ENCODE results near the gene GJD3.
A peak's percentile ranks its signal among the peaks of the same experiment; 100 is the strongest.
"Not testable (repeated sequence)": the region's sequence is repeated elsewhere in the genome, so short reads cannot be mapped to it uniquely, and the experiment has no call there.

The GJD3 gene, protein sequence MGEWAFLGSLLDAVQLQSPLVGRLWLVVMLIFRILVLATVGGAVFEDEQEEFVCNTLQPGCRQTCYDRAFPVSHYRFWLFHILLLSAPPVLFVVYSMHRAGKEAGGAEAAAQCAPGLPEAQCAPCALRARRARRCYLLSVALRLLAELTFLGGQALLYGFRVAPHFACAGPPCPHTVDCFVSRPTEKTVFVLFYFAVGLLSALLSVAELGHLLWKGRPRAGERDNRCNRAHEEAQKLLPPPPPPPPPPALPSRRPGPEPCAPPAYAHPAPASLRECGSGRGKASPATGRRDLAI

DNA sequence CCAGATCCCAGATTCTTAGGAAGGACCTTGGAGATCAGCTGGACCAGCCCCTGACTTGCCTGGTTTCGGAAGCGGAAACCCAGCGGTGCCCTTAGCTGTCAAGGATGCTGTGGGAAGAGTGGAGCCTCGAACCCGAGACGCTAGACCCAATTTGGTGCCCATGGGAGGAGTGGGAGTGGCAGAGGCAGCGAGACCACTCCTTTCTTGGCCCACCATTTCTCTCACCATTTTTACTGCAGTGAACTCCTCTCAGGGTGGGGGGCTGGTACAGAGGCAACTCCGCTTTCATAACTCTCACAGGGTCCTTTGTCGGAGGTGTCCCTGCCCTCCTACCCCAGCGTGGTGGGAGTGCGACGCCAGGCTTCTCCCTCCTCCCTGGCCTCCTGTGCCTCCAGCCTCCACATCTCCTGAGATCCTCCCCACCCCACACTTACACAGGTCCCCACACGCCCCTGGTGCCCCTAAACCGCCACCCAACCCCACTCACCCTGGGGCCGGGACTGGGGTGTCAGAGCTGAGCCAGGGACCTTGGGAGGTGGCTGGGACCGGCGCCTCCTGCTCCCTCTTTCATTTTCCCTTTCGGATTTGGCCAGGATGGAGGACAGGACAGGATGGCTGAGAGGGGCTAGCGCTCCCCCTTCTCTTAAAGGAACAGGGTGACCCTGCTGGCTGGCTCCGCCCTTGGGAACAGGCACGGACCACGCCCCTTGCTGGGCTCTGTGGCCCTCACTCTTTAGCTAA, at the start of gene GJD3:
Gene GJD3, minus strand, starts transcription at position 617 of the 741 bp plus-strand sequence. CDS start 922 bp downstream, outside the sequence.
- DNase-seq: no peak

DNA sequence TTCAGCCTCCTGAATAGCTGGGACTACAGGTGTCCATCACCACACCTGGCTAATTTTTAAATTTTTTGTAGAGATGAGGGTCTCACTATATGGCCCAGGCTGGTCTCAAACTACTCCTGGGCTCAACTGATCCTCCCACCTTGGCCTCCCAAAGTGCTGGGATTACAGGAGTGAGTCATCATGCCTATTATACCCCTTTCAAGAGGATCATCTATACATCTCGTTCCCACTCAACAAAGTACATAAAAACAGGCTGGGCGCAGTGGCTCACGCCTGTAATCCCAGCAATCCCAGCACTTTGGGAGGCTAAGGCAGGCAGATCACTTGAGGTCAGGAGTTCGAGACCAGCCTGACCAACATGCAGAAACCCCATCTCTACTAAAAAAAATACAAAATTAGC, 49.8 kb upstream of the GJD3 start:
- DNase-seq: not testable (repeated sequence)

DNA sequence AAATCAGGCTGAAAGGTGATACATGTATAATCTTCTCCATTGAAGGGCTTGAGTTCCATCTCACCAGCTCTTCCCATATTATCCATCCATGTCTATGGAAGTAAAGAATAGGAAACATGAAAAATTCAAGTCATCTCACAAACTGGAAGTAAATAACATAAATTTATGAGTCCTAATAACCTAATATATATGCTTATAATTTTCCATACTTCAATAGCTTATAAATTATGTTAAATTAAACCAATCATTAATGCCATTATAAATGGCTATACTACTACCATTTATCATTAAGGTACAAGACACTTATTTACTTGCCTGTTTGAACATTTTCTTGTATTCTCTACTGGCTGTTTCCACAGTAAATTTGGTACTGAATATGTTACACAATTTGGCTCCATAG, 48.3 kb upstream of the GJD3 start:
- DNase-seq: no peak

DNA sequence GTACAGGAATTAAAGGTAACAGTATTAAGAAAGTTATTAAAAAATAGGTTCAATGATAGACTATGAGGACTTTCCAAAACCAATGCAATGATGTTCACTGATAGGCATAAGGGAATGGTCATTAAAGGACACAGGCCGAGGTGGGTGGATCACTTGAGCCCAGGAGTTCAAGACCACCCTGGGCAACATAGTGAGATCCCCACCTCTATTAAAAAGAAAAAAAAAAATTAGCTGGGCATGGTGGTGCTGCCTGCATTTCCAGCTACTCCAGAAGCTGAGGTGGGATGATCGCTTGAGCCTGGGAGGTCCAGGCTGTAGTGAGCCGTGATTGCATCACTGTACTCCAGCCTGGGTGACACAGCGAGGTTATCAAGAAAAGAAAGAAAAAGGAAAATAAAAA, 47.3 kb upstream of the GJD3 start:
- DNase-seq: no peak

DNA sequence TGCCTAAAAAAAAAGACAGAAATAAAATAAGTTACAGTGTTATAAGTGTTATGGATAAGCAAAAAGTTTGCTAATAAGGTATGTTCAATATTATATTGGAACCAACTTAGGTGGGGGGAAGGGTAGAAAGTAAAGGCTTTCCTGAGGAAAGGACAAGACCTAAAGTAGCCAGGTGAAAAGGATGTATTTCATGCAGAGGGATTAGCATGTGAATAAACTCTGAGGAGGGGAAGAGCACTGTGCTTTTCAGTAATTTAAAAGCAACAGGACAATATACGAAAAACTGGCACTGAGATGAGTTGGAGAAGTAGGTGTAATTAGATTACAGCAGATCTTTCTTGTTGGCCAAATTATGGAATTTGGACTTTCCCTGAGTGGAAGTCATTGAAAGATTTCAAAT, 45.5 kb upstream of the GJD3 start:
- no peak for DNase-seq

DNA sequence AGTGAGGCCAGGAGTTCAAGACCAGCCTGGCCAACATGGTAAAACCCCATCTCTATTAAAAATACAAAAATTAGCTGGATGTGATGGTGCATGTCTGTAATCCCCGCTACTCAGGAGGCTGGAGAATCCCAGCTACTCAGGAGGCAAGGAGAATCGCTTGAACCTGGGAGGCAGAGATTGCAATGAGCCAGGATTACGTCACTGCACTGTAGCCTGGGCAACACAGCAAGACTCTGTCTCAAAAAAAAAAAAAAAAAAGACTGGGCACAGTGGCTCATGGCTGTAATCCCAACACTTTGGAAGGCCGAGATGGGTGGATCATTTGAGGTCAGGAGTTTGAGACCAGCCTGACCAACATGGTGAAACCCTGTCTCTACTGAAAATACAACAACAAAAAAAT, 45.0 kb upstream of the GJD3 start:
- not testable (repeated sequence) for DNase-seq

DNA sequence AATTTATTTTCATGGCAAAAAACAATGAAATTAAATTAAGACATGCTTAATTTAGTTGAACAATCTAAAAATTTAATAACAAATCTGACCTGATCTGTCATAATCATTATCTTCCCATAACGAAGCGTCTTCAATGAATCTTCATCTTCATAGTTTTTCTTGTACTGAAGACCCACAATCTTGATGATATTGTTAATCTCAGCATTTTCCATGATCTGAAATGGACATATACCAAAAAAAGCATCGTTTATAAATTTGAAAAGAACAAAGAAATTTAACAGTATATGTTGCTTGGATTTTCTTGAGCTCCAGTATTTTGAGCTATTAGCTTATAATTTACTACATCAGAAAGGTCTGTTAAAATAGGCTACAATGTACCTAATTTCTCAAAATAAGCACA, 42.9 kb upstream of the GJD3 start:
- DNase-seq: no peak

DNA sequence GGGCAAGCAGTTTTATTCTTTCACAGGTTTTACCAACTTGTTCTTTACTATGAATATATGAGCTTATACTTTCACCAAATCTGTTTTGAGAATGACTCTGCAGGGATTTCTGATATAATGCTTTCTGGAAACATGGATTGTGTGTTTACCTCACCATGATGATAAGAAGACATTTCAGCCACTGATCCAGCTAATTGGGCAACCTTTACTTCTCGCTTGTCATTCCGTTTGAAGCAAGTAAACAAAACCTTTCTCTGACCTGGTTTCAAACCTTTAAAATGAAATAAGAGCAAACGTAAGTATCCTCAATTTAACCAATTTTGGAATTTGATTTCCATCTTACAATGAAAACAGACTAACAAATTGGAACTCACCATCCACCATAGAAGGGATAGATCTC, 39.5 kb upstream of the GJD3 start:
- no peak for DNase-seq

DNA sequence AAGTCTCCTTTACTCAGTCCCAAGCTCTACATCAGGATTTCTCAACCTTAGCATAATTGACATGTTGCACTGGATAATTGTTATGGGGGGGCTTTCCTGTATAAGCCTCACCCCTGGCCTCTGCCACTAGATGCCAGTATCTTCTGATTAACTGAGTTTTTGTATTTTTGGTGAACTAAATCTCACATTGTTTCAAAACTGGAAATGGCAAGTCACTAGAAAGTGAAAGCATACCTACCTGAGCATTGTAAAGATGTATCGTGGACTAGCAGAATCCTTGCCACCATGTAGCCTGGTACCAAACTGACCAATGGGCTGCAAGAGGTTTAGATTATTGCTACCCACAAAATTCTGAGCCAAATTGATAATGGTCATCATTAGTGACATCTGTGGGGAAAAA, 38.1 kb upstream of the GJD3 start:
- no peak for DNase-seq

DNA sequence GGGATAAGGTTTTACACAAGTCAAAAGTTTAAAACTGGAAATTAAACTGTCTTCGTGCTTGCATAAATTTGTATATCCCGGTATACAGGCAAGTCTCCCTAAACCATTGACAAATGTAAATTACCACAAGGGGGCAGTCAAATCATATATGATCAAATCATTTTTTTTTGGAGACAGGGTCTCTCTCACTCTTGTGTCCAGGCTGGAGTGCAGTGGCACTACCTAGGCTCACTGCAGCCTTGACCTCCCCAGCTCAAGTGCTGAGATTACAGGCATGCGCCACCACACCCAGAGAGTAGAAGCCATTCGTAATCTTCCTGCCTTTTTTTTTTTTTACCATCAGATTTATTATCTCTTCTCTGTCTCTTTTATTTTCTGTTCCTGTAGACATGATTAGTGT, 34.6 kb upstream of the GJD3 start:
- peak; percentile 70 for DNase-seq

DNA sequence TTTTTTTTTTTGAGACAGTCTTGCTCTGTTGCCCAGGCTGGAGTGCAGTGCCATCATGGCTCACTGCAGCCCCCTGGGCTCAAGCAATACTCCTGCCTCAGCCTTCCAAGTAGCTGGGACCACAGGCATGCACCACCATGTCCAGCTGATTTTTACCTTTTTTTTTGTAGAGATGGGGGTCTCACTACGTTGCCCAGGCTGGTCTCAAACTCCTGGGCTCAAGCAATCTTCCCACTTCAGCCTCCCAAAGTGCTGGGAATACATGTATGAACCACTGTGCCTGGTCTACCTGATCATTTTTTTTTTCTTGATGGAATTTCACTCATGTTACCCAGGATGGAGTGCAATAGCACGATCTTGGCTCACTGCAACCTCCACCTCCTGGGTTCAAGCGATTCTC, 22.0 kb upstream of the GJD3 start:
- DNase-seq: not testable (repeated sequence)

DNA sequence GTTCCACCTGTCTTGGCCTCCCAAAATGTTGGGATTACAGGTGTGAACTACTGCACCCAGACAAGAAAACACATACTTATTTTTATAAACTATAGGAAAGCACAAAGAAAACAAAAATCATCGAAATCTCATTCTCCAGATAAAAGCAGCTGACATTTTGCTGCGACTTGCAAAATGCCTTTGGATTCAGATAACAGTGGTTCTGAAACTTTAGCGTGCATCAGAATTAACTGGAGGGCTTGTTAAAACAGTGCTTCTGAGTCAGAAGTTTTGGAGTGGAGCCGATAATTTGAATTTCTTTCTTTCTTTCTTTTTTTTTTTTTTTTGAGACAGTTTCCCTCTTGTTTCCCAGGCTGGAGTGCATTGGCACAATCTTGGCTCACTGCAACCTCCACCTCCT, 17.7 kb upstream of the GJD3 start:
- no peak for DNase-seq

DNA sequence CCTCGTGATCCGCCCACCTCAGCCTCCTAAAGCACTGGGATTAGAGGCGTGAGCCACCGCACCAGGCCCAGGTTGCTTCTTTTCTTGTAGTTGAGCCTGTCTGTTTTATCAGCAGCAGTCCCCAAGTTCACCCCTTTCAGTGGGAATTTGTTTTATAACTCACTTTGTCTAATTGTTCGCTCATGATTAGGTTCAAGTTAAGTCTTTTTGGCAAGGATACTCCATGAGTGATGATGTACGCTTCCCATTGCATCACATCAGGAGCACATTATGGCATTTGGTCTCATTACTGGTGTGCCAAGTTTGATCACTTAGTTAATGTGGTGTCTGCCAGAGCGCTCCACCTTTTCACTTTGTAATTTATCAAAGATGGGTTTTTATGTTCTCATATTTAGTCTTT, 14.4 kb upstream of the GJD3 start:
- no peak for DNase-seq

DNA sequence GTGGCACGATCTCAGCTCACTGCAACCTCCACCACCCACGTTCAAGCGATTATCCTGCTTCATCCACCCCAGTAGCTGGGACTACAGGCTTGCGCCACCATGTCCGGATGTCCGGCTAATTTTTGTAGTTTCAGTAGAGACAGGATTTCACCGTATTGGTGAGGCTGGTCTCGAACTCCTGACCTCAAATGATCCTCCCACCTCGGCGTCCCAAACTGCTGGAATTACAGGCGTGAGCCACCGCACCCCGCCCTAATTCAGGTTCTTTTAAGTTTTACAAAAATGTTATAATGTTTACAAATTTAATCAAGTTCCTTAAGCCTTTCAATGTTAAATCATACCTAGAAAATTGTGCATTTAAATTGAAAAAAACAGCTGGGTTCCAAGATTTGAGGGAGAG, 13.3 kb upstream of the GJD3 start:
- DNase-seq: no peak

DNA sequence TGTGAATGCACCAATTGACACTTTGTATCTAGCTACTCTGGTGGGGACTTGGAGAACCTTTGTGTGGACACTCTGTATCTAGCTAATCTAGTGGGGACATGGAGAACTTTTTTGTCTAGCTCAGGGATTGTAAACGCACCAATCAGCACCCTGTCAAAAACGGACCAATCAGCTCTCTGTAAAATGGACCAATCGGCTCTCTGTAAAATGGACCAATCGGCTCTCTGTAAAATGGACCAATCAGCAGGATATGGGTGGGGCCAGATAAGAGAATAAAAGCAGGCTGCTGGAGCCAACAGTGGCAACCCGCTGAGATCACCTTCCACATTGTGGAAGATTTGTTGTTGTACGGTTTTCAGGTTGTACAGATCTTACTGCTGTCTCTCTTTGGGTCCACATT, 12.0 kb upstream of the GJD3 start:
- not testable (repeated sequence) for DNase-seq

DNA sequence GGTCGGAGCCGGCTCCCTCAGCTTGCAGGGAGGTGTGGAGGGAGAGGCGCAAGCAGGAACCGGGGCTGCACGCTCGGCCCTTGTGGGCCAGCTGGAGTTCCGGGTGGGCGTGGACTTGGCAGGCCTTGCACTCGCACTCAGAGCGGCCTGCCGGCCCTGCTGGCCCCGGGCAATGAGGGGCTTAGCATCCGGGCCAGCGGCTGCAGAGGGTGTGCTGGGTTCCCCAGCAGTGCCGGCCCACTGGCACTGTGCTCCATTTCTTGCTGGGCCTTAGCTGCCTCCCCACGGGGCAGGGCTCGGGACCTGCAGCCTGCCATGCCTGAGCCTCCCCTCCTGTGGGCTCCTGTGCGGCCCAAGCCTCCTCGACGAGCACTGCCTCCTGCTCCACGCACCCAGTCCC, 11.2 kb upstream of the GJD3 start:
- not testable (repeated sequence) for DNase-seq

DNA sequence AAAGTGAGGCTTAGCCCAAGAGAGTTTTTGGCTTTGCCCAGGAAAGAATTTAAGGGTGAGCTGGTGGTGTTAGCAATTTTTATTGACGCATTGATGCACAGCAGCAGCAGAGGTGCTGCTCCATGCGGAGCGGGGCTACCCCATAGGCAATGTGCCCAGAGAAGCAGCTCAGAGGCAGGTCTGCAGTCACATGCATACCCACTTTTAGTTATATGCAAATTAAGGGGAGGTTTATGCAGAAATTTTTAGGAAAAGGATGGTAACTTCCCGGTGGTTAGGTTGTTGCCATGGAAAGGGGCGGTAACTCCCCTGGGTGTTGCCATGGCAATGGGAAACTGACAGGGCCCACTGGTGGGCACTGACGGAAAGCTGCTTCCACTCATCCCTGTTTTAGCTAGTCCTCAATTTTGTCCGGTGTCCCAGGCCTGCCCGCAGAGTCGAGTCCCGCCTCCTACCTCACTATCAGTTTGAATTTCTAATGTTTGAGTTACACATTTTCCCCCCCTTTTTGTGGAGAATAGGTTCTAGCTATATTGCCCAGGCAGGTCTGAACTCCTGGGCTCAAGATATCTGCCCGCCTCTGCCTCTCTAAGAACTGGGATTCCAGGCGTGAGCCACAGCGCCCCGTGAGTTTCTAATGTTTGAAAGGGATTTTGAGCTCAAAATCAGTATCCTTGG, 10.4 kb upstream of the GJD3 start:
- no peak for DNase-seq

DNA sequence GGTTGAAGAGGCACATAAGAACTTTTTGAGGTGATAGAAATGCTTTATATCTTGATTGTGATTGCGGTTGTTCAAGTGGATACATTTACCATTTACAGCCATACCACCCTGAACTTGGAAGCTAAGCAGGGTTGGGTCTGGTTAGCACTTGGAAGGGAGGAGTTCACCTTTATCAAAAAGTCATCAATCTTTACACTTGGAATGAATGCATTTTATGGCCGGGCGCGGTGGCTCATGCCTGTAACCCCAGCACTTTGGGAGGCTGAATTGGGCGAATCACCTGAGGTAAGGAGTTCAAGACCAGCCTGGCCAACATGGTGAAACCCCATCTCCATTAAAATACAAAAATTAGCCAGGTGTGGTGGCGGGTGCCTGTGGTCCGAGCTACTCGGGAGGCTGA, 9.5 kb upstream of the GJD3 start:
- DNase-seq: no peak

DNA sequence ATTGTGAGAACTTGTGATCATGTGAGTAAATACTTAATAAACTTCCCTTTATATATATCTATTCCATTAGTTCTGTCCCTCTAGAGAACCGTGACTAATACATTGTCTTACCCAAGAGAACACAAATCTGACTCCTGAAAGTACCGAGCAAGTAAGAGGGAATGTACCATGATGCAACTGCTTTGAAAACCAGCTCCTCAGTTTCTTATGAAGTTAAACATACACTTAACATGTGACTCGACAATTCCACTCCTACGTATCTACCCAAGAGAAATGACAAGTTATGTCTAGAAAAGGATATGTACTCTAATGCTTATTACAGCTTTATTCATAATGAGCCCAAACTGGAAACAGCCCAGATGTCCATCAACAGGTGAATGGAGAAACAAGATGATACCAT, 8.8 kb upstream of the GJD3 start:
- DNase-seq: peak; percentile 94

DNA sequence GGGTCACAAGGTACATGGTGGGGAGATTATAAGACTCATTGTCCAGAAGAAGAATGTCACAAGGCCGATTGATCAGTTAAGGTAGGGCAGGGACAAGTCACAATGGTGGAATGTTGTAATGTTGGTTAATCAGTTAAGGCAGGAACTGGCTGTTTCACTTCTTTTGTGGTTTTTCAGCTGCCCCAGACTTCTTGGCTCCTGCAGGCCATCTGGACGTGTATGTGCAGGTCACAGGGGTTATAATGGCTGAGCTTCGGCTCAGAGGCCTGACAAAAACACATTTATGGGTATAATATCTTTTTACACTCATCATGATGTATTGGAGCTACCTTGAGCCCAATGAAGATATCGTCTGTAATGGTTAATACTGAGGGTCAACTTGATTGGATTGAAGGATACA, 8.1 kb upstream of the GJD3 start:
- DNase-seq: peak; percentile 12

DNA sequence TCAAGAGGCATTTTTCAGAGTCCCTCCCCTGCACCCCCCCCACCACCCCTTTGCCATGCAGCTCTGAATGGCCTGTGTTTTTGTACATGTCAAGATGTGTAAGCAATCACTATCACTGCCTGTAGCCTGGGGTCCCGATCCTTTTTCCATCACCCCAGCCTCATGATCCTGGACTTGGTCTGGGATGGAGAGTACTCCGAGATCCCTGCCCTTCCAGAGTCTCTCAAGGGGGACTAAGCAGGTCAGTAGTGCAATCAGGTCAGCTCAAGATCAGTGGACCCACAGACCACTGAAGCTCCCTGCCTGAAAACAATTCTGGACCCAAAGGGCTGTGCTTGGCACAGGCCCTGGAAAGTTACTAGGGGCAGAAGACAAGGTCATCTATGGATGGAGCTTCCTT, 7.5 kb upstream of the GJD3 start:
- DNase-seq: no peak

DNA sequence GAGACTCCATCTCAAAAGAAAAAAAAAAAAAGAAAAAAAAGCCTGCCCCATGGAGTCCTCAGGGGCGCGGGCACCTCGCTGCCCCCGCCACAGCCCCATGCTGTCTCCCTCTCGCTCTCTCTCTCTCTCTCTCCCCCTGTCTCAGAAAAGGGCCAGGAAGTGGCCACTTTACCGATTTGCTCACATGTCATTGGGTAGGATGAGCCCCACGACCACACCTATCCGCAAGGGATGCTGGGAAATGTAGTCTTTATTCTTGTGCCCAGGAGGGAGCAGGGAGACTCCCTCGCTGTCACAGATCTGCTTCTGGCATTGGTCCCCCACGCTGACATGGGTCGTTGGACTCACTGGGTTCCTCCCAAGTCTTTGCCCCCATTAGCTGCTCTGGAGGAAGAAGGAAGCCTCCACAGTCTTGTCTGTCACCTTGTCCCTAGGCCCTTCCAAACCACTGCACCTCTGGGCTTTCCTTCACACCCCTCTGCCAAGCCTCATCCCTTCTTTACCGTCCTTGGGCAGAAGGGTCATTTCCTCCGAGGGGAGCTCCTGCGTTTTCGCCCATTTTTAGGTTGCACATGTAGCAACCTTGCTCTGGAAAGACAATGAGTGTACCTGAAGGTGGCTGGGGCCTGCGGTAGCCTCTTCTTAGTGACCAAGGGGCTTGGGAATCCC, 6.9 kb upstream of the GJD3 start:
- DNase-seq: no peak

DNA sequence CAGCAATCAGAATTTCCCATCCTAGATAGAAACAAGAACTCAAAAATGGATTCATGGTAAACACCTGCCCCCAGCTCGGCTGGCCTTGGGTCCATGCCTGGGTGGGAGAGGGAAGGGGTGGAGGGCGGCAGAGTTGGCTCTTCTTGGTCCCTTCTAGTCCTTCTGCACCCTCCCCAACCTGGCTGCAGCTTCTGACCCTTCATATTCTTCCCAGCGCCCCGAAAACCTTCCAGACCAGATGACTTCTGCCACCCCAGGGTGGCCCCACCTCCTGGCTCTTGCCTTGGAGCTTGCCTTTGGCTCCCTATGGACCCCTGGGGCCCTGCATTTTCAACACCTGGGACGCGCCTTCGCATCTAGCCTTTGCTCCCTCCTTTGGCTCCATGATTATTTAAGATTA, 5.4 kb upstream of the GJD3 start:
- no peak for DNase-seq

DNA sequence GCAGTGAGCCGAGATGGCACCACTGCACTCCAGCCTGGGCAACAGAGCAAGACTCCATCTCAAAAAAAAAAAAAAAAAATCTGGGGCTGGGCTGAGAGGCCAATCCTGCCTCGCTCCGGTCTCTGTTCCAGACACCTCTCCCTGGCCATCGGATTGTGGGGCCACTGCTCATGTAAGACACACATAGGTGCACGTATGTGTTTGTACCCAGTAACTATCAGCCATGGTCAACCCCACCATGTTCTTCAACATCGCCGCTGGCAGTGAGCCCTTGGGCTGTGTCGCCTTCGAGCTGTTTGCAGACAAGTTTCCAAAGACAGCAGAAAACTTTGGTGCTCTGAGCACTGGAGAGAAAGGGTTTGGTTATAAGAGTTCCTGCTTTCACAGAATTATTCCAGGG, 3.2 kb upstream of the GJD3 start:
- not testable (repeated sequence) for DNase-seq
